GM21381 (cell line): Measurements from ENCODE around the gene JPH3.

Source experiments
- ATAC-seq: cut with Tn5 transposase; IDR thresholded peaks from one replicate; pipeline ENCODE4 v1.9.1; 2021; ENCODE audit warnings: mild to moderate bottlenecking, moderate library complexity; ENCODE audit not compliant: unreplicated experiment

JPH3 gene

DNA sequence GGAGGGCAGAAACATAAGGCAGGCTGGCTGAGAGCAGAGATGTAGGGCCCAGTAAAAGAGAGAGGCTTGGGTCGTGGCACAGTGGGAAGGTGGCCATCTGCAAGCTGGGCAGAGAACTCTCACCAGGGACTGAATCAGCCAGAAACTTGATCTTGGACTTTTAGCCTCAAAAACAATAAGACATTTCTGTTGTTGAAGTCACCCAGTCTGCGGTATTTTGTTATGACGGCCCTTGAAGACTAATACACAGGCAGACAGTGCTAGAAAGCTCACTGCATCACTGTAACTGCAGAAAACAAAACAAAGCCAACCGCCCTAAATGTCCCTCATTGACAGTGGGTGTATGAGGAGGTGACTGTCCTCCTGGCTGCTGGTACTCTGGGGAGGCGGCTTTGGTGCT is 3.9 kb upstream of the JPH3 start:
- no peak for ATAC-seq

DNA sequence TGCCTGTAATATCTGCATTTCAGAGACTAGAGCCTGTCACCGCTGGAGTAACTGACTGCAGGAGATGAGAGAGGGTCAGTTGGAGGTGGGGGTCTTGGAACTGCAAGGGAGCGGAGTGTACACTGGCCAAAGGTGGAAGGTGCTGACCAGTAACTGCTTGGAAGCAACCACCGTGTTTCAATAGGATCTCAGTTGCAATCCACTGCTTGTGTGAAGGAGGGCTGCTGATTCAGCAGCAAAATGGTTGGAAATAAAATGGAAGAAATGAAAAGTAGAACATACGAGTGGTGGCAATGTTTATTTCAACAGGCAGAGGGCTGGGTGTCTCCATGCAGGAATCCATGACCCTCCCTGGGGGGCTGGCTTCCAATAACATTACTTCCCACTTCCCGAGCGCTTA is 2.1 kb upstream of the JPH3 start:
- ATAC-seq, result no peak

DNA sequence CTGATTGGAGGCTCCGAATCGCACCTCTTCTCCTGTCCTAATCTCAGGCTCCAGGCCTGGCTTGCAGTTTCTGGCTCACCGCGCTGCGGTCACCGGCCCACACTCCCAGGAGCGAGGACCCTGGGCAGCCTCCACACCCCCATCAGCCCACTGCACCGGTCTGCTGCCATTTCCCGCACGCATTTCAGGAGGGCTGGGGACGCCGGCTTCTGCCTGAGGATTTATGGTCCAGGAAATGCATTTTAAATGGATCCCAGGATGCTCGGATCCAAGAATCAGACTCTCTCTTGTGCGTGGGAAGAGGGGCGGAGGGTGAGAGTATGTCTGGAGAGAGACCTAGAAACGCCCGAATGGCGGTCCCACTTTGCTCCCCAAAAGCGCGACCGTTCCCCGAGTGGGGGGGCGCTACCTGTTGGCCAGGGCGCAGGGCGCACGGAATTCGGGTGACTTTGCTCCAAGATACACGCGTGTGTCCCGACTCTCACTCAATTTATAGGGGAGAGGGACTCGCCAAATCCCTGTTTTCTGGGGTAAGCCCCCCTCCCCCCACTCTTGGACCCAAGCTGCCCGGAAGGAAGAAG is 817 bp upstream of the JPH3 start:
- no peak for ATAC-seq

DNA sequence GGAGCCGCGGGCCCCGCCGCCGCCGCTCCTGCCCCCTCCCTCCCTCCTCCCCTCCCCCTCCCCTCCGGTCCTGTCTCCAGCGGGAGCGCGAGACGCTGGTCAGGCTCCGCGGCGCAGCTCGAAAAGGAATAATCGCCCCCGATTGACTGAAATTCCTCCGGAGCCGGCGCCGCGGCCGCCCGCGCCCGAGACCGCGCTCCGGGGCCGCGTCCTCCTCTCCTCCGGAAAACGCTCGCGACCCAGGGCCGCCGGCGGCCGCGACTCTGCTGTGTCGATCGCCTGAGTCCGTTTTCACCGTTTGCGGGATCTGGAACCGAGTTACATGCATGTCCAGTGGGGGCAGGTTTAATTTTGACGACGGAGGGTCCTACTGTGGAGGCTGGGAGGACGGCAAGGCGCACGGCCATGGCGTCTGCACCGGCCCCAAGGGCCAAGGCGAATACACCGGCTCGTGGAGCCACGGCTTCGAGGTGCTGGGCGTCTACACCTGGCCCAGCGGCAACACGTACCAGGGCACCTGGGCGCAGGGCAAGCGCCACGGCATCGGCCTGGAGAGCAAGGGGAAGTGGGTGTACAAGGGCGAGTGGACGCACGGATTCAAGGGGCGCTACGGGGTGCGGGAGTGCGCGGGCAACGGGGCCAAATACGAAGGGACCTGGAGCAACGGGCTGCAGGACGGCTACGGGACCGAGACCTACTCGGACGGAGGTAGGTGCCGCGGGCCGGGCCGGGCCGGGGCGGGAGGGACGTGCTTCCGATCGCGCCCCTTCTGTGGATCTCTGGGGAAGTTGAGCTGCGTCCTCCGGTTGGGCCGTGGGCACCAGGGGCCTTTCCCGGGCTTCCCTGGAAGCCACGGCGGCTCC is 744 bp downstream of the JPH3 start:
- no peak for ATAC-seq

DNA sequence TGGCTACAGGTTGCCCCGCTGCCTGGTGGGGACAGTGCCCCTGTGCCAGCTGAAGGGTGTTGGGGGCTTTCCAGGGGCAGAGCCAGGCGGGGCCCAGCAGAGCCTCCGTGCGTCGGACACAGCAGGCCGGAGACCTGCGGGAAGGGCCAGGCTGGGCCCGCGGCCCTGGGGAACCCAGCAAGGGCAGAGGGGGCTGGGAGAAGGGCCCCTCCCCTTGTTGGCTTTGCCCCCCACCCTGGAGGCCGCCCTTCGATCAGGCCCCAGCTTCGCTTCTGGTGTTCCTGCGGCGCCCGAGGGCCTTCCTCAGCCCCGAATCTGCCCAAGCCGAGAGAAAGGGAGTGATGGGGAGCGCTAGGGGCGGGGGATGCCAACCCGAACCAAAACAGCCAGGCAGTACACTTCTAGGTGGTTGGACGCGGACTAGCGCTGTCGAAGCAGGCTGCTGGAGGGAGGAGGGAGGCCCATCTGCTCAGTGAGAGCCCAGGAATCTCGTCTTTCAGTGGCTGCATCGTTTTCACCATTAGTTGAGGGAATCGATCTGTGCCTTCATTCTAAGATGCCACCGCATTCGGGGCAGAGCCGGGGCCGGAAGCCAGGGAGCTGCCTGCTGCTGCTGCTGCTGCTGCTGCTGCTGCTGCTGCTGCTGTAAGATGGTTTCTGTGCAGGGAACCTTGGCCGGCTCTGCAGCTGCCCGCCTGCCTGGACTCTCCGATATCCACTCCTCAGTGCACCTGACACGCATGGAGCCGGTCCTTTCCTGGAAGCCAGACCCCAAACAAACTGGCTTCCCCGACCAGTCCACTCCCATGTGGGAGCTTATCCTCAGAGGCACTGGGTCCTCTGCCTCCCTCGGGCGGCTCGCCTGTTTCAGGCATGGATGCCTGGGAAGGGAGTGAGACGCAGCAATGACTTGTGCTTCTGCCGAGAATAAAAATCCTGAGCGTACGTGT is 1.7 kb downstream of the JPH3 start:
- ATAC-seq, result no peak

DNA sequence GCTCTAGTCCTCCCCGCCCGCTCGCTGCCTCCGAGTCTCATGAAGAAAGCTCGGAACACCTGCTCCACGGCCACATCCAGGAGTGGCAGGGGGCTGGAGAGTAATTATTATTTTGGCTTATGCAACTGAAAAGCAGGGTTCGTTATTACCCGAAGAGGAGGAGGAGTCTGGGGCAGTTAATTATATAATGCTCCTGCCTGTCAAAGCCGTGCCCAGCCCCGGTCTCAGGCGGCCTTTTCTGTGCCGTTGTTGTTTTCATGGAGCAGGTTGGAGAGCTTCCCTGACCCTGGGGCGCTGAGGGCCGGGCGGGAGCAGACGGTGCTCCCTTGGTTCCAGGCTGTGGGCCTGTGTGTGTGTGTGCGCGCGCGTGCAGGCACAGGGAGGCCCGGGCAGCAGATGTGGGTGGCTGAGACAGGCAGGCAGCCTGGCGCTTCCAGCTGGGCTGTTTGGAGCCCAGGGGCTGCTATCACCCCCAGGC is 2.4 kb downstream of the JPH3 start:
- ATAC-seq, result no peak

DNA sequence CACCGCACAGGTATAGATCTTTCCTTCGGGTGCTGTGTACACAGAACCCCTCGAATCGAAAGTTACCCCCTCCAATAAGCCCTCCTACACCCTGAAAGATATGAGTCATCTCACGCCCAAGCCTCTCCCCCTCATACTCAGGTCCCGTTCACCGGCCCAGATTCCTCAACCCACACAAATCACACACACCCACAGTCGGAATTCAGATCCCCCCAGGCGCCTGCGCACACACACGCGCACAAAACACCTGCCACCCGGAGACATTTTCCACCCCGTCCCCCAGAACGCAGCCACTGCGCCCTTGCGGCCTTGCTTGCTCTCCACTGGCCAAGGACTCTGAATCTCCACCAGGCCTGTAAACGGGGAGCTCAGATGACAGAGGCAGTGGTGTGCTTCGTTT is 4.9 kb downstream of the JPH3 start:
- no peak for ATAC-seq

DNA sequence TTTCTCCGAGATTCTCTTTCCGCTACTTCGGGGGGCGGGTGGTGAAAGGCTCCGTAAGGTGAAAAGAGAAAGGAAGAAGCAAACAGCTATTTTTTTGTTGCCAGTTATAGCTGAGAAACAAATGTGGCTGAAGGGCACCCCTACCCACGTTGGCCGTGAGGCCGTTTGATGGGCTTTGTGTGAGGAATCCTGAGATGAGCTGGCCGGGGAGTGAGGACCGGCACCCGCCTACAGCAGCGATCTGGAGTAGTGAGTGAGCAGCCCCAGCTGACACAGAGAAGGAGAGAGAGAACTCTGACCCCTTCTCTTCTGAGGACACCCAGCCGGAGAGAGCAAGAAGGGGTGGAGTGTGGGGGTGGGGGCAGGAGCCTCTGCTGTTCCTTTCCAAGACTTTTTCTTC is 5.6 kb downstream of the JPH3 start:
- no peak for ATAC-seq

DNA sequence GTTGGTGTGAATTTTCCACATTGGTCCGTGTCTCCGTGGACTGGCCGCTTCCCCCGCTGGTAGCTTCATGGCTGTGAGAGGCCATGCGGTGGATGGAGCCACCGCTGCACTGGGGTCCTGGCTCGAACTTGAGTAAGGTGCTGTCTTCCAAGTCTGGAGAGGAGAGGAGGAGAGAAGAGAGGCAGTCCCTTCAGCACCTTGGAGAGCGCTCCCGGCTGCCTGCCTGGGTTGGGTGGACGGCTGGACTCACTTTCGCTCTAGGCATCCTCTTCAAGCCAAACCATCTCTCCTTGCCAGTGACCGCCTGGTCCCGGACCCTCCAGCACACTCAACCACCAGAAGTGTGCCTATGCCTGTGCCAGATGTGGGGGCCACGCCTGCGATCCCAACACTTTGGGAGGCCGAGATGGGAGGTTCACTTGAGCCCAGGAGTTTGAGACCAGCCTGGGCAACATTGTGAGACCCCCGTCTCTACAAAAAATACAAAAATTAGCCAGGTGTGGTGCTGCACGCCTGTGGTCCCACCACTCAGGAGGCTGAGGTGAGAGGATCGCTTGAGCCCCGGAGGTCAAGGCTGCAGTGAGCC is 6.2 kb downstream of the JPH3 start:
- no peak for ATAC-seq

DNA sequence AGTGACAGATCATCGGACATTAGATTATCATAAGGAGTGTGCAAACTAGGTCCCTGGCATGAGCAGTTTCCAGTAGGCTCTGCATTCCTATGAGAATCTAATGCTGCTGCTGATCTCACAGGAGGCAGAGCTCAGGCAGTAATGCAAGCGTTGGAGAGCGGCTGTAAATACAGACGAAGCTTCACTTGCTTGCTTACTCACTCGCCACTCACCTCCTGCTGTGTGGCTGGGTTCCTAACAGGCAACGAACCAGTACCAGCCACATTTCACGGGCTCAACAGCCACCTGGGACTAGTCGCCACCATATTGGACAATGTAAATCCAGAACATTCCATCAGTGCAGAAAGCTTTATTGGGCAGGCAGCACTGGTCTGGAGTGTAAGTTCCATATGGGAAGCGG is 7.7 kb downstream of the JPH3 start:
- ATAC-seq, result no peak

DNA sequence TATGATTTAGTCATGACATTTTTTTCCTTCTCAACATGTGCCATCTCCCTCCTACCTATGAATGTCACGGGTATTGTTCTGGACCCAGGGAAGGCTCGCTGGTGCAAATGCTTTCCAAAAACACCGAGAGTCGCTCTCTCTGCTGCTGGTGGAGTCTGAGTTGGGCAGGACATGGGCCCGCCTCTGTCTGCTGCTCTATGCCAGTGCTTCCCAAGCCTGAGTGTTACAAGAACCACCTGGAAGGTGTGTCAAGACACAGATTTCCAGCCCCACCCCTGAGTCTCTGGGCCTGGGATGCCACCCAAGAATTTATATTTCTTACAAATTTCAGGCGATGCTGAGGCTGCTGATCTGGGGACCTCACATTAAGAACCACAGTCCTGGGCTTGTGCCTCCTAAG is 9.1 kb downstream of the JPH3 start:
- ATAC-seq, result no peak

DNA sequence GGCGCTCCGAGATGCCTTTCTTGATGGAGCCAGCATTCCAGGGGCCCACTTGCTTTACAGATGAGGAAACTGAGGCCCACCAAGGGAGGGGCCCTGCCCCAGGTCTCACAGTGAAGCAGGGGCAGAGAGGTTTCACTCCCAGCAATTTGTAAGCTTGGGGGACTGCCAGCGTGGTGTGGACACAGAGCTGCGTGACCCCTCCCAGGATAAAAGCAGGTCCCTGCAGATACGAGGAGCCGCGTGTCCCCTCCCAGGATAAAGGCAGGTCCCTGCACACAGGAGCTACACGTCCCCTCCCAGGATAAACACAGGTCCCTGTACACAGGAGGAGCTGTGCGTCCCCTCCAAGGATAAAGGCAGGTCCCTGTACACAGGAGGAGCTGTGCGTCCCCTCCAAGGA is 11.7 kb downstream of the JPH3 start:
- ATAC-seq, result no peak

DNA sequence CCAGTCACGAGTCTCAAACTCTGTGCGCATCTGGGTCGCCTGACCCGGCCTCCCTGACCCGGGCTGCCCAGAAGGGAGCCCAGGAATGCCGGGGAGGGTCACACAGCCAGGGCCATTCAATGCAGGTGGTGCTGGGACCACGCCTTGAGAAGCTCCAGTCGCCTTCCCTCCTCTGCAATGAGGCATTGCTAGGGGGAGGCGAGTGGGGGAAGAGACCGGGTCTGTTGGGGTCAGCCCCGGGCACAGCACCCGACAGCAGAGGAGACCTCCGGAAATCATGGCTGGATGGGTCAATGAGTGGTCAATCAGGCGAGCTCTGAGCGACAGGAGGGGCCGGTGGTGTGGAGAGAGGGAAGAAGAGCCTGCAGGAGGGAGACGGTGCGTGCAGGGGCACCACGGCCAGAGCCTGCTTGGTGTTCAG is 13.3 kb downstream of the JPH3 start:
- ATAC-seq, result no peak

DNA sequence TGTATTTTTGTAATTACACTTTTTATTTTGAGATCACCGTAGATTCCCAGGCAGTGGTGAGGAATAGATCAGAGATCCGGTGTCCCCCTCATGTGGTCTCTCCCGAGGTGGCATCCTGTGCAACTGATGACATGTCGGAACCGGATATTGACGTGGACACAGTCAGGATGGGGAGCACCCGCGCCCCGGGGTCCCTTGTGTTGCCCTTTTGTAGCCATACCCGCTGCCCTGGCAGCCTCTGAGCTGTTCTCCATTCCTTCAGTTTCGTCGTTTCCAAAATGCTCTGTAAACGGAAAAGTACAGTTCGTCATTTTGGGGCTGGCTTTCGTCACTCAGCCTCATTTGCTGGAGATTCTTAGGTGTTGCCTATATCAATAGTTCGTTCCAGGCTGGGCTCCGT is 14.2 kb downstream of the JPH3 start:
- no peak for ATAC-seq

DNA sequence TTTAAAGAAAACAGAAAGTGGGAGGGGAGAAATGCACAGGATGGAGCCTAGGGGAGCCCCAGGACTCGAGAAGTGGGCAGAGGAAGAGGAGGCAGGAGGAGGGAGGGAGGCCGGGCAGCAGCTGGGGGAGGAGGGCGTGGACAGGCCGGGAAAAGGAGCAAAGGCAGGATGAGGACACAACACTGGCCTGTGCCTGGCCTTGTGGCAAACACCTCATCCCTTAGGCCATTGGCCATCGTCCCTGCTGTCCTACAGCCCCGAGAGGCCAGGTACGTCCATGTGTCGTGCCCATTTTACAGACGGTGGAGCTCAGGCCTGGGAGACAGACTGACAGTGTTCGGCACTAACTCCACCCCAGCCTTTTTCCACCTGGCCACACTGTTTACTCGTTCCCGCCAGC is 15.9 kb downstream of the JPH3 start:
- ATAC-seq, result no peak

DNA sequence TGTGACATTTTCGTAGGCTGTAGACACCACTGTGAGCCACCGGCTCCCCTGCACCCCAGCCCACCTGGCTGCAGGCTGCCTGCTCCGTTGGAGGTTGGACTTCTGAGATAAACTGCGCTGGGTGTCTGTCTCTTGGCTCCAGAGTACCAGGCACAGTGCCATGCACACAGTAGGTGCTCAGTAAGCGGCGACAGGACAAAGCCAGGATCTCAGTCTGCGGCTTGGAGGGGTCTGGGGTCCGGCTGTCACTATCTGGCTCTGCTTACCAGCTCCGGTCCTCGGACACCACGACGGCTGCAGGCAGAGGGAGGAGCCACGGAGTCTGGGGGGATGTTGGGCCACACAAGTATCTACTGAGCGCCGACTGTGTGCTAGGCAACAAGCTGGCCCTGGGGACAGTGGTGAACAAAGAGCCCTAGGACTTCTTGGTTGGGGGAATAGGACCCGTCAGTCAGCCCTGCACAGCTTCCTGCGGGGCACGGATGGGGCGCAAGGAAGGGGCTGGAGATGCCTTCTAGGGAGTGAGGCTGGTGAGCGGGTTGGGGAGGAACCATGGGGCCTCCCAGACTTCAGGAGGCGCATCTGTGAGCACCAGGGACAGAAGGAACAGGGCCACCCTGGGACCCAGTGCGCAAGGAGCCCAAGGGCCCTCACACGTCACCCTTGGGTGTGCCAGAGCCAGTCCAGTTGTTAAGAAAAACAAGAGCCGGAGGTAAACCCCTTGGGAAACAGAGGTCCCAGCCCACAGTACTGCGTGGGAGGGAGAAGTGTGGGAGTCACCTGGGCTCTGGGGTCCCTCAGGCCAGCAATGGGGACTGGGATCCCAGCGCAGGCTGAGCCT is 17.3 kb downstream of the JPH3 start:
- no peak for ATAC-seq

DNA sequence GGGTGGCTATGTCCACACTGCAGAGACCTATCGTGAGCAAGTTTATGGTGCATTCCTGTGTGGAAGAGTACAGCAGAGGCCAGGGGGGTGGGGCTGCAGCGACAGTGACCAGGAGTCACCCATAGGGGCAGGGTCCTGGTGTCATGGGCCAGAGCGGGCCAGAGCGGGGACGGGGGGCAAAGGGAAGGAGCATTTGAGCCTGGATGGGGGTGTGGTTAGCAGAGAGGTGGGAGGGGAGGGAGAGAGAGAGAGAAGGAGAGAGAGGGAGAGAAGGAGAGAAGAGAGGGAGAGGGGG is 17.8 kb downstream of the JPH3 start:
- no peak for ATAC-seq

DNA sequence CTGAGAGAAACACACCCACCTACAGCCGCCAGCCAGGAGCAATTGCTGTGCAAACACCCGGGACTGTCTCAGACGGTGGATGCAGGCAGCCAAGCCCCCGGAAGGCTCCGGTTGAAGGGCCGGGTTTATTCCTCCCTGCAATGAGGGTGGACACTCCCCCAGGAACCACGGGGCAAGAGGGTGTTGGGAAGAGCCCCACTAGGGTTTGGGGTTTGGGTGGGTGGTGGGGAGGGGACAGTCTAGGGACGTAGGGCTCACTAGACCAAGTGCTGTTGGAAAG is 19.2 kb downstream of the JPH3 start:
- ATAC-seq, result no peak

DNA sequence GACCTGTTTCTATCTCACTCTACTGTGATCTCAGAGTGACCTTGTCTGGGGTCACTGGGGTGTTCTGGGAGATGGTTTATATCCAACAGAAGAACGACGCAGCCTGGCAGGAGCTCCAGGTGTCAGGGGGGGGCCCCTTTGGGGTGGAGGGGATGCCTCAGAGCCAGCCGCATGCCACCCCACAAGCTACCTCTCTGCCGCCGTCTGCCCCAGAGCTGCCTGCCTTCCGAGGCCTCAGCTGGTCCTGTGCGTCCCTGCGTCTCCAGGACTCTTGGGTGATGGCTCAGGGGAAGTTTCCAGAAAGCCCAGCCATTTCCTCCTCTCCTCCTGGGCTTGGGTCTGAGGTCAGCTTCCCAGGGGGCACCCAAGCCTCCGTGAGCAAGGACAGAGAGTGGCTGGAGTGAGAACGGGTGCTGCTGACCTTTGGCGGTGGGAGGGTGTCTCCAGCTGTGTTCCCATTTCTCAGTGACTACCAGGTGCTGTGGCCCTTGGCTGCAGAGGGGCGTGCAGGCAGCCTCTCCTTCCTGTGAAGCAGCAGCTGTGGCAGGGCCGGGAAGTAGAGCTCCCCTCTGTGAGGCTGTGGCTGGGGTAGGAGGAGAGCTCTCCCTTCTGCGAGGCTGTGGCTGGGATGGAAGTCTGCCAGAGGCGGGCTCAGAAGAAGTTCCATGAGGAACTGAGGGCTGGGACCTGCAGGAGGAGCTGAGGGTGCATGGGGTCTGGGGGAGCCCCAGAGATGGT is 19.8 kb downstream of the JPH3 start:
- ATAC-seq, result no peak

DNA sequence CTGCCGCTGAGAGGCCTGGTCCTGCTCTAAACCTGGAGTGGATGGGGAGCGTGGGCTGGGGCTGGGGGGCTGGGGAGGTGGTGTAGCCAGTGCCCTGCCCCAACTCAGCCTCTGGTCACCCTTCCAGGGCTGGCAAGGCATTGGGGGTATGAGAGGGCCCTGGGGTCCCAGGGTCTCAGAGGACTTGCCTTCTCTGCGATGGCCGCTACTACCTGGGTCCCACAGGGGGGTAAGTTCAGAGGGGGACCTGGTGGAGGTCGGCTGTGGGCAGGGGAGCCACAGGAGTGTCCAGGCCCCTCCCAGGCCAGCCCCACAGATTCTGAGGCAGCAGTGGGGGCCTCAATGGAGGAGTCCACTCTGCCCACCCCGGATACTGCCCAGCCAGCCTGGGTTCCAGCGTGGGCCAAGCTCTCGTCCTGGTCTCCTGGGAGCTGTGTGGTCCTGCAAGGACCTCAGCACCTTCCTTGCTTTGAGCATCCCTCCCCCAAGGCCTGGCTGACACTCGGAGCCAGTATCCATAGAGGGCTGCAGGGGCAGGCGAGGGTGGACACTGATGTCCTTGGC is 20.5 kb downstream of the JPH3 start:
- ATAC-seq, result no peak
